ENCODE results near the gene FXYD6.
"Not testable (repeated sequence)": the region's sequence is repeated elsewhere in the genome, so short reads cannot be mapped to it uniquely, and the experiment has no call there.

The FXYD6 gene

GRCh38 chr11:117810056-117810451 is 66.4 kb downstream of the FXYD6 start:
- DNase-seq: not testable (repeated sequence)

GRCh38 chr11:117809236-117810055 is 67.0 kb downstream of the FXYD6 start:
- DNase-seq: no peak

DNA sequence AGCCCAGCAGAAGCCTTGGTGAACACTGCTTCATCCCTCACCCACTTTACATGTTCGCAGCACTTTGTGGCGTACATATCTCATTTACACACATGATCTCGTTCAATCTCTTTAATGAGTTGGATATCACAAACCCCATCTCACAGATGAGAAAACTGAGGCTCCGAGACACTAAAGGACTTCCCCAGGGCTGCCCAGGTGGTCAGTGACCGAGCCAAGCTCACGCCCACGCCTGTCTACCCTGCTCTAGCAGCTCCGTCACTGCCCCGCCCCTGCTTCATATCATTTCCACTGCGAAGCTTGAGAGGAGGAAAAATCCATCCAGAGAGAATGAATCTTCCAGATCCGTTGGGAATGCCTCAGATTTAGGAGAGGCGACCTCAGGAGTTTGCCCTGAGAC is 67.7 kb downstream of the FXYD6 start:
- no peak for DNase-seq

DNA sequence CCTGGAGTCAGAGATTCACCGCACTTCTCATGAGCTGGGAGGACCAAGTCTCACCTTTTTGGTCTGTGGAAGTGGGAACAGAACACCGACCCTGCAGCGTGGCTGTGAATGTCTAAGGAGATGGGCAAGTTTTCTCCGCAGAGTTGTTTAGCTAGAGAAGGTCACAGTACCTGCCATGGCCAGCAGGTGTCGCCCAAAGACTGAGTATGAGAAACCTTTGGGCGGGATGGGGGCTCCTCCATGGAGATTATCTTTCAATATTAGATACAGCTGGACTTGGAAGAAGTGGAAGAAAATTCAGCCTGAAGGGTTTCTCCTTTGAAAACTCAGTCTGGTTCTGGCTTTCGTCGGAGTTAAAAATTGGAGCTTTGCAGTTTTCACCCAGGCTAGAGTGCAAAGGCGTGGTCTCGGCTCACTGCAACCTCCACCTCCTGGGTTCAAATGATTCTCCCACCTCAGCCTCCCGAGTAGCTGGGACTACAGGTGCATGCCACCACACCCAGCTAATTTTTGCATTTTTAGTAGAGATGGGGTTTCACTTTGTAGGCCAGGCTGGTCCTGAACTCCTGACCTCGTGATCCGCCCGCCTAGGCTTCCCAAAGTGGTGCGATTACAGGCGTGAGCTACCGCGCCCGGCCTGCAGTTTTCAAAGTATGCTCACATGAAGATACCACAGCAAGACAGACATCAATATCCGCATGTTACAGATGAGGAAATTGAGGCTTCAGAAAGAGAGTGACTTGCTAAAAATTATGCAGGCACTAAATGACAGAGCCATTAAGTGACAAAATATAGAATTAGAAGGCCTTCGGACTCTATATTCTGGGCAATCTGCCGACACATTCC is 68.8 kb downstream of the FXYD6 start:
- DNase-seq: peak; percentile 21

- no peak for DNase-seq
Observed at GRCh38 chr11:117806846-117807245, 69.6 kb downstream of the FXYD6 start.

GRCh38 chr11:117805045-117805444 is 71.4 kb downstream of the FXYD6 start:
- no peak for DNase-seq

DNA sequence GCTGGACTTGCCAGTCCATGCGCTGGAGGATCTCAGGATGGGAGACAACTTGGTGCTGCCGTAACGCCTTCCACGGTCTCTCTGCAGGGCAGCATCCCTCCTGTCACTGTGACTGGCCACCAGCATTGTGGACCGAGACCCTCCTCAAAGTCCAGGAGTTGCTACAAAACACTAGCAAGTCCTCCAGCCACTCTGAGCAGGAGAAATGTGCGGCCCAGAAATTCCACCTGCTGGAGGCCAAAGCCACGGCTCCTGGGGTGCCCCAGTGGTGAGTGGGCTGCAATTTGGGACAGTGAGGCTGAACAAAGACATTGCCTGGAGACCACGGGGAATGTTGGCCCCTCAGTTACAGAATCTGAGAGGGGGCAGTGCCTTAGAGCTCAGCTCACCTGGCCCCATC is 72.6 kb downstream of the FXYD6 start:
- DNase-seq: no peak

- DNase-seq: no peak
Observed at GRCh38 chr11:117799634-117800033, 76.8 kb downstream of the FXYD6 start.

GRCh38 chr11:117796872-117797529 is 79.5 kb downstream of the FXYD6 start, which contains the start of gene DSCAML1:
Gene DSCAML1 (minus strand): TSS chr11:117797216. CDS start chr11:117797079, 137 bp downstream.
- DNase-seq: no peak

GRCh38 chr11:117796456-117796871 is 80.0 kb downstream of the FXYD6 start:
- DNase-seq: no peak

GRCh38 chr11:117795638-117796455 is 80.6 kb downstream of the FXYD6 start:
- DNase-seq: no peak

DNA sequence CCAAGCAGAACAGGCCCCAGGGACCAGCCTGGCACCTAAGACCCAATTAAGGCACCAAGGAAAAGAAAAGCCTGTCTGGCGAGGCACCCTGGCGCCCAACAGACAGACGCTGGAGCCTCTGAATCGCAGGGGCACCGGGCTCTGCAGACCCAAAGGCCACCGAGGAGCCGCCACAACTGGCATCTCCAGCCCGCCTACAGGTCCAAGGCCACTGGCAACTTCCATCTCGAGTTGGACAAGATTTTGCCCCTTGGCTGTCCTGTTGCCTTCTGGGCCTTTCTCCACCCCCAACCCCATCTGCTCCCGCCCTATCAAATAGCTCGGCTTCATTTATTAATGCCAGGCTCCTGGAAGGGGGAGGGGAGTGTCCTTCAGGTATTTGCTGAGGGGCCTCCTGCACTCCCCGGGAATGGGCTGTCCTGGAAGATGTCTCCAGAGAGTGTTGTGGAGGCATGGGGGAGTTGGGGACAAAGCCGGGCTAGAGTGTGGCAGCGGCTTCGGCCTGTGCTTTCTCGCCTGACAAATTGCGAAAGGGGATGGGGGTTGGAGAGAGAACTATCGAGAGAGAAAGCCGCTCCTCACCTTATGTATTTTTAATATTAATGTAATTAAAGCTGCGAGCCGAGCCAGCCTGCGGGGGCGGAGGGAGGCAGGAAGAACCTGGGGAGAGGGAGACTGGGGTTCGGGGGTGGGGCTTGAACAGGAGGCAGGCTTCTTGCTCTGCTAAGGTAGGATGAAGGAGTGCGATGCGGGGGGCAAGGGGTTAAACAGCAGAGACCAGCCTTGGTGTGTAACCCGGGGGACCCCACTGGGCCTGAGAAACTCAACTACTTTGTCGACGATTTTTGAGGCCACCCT is 81.5 kb downstream of the FXYD6 start:
- DNase-seq: no peak

- no peak for DNase-seq
Observed at GRCh38 chr11:117794135-117794534, 82.3 kb downstream of the FXYD6 start.

DNA sequence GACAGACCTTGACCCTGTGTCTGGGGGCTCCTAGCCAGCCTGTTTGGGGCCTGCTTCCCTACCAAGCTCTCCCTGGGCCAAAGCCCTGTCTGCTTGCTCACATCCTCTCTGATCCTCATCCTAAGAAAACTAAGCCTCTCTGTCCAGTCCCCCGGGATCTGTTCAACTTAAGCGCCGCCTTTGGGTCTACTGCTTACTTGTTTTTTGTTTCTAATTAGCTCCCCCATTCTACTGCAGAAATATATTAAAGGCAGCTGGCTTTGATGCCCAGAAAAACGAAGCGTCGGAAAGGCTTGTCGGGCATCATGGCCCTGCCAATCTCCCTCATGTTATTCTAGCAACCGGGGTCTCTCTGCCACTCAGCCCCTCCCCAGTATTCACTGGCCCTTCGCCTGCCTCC is 82.9 kb downstream of the FXYD6 start:
- no peak for DNase-seq

DNA sequence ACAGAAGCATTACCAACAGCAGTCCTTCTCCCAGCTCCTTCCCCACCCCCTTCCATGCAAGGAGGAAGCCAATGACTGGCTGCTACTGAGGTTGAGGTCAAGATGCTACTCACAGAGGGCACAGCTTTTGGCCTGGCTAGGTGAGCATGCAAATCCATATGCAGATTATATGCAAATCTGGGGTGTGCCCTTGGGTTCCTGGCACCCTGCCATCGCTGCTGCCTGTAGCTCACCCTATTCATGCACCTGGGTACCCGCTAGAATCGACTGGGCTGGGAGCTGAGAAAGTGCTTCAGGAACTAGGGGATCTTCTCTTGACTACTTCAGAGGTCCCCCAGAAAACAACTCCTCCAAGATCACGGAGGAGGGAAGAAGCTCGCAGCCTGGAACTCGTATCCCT is 83.5 kb downstream of the FXYD6 start:
- no peak for DNase-seq

GRCh38 chr11:117792241-117792640 is 84.2 kb downstream of the FXYD6 start:
- DNase-seq: no peak

- DNase-seq: no peak
Observed at GRCh38 chr11:117790279-117790678, 86.2 kb downstream of the FXYD6 start.

GRCh38 chr11:117789241-117789640 is 87.2 kb downstream of the FXYD6 start:
- no peak for DNase-seq
